Activated CD4-positive, alpha-beta T cell treated with anti-CD3 and anti-CD28 coated beads for 1 hour (primary cell): Measurements from ENCODE around the gene MPPED1.

Experiments
- DNase-seq: peaks from one replicate; pipeline ENCODE4 v3.0.0-alpha.2; 2020

MPPED1 gene

GRCh38 chr22:43504068-43504467, 92.3 kb downstream of the MPPED1 start:
- DNase-seq, result no peak

- DNase-seq, result no peak
Measured at GRCh38 chr22:43504666-43505261, 93.0 kb downstream of the MPPED1 start.

GRCh38 chr22:43505423-43505822, 93.6 kb downstream of the MPPED1 start:
- no peak for DNase-seq

GRCh38 chr22:43505896-43506295, 94.1 kb downstream of the MPPED1 start:
- no peak for DNase-seq

- no peak for DNase-seq
Measured at GRCh38 chr22:43506487-43506886, 94.7 kb downstream of the MPPED1 start.

GRCh38 chr22:43507235-43507634, 95.4 kb downstream of the MPPED1 start:
- no peak for DNase-seq

- DNase-seq, result no peak
Measured at GRCh38 chr22:43508489-43508888, 96.7 kb downstream of the MPPED1 start.

GRCh38 chr22:43509337-43509736, 97.5 kb downstream of the MPPED1 start:
- no peak for DNase-seq

- DNase-seq, result no peak
Measured at GRCh38 chr22:43510281-43511070, 98.7 kb downstream of the MPPED1 start.

GRCh38 chr22:43511276-43511910, 99.6 kb downstream of the MPPED1 start:
- no peak for DNase-seq

- DNase-seq, result no peak
Measured at GRCh38 chr22:43512279-43512678, 100.5 kb downstream of the MPPED1 start.

- no peak for DNase-seq
Measured at GRCh38 chr22:43514476-43515157, 102.8 kb downstream of the MPPED1 start.

GRCh38 chr22:43515411-43515810, 103.6 kb downstream of the MPPED1 start:
- no peak for DNase-seq

GRCh38 chr22:43515902-43516301, 104.1 kb downstream of the MPPED1 start:
- DNase-seq, result no peak

GRCh38 chr22:43516386-43516785, 104.6 kb downstream of the MPPED1 start:
- DNase-seq, result no peak

- DNase-seq, result no peak
Measured at GRCh38 chr22:43516996-43517635, 105.3 kb downstream of the MPPED1 start.

GRCh38 chr22:43520632-43521039, 108.8 kb downstream of the MPPED1 start:
- no peak for DNase-seq

- DNase-seq, result no peak
Measured at GRCh38 chr22:43521716-43522115, 109.9 kb downstream of the MPPED1 start.

- DNase-seq, result no peak
Measured at GRCh38 chr22:43526117-43526655, 114.4 kb downstream of the MPPED1 start.

- DNase-seq, result no peak
Measured at GRCh38 chr22:43526946-43527345, 115.1 kb downstream of the MPPED1 start.

- DNase-seq, result no peak
Measured at GRCh38 chr22:43528601-43529360, 117.0 kb downstream of the MPPED1 start.

GRCh38 chr22:43529461-43529860, 117.6 kb downstream of the MPPED1 start:
- no peak for DNase-seq
